ENCODE data around the gene MELTF. TPM values are rescaled to one million over a fixed set of nuclear protein-coding genes. Genes with fewer than 3 reads are reported as not detected.

The MELTF gene
- total RNA-seq, 1 experiment from 2014 or later = 0.07 TPM

DNA sequence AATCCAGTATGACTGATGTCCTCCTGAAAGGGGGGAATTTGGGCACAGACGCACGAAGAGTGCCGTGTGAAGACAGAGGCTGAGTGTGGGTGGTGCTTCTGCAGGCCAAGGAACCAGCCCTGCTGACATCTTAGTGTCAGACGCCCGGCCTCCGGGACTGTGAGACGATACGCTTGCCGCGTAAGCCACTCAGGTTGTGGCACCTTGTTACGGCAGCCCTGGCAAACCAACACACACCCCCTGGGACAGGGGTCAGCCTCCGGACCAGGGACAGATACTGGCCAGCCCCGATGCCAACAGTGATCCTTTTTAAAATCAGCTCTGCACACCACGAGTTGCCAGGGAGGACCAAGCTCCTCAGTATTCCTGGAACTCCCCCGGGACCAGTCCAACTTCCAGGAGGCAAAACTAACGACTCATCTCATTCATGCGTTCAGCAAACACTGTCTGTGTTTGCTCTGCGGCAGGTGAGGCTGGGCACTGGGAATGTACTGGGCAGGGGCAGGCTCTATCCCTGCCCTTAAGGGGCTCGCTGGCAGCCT lies 39.8 kb downstream of the MELTF start:
- no peak overlapping the region for H3K4me2 ChIP-seq (ENCODE audit: low read depth, low read length, poor library complexity, severe bottlenecking)
- no peak for DNase-seq
- H4K20me1 ChIP-seq (ENCODE audit: insufficient read depth, low read depth, low read length) = no peaks in the 10 kb centered on the region
- no peaks in the 10 kb centered on the region for H3K27me3 ChIP-seq (ENCODE audit: low read length)
- H2AFZ ChIP-seq (ENCODE audit: low read length) = no peak overlapping the region
- H3K4me3 ChIP-seq (ENCODE audit: low read length) = no peak overlapping the region
- H3K9me2 ChIP-seq (replicated peaks; ENCODE audit: insufficient read depth, low read length) = no peaks in the 10 kb centered on the region
- no peaks in the 10 kb centered on the region for H3K36me3 ChIP-seq (ENCODE audit: insufficient read depth, low read length)
- H3K9me3 ChIP-seq (ENCODE audit: low read length) = no peaks in the 10 kb centered on the region
- peaks cover 6% of the 10 kb centered on the region; the same call in 1 of the 2 replicates for H3K4me1 ChIP-seq (ENCODE audit: low read length)
- H3K9ac ChIP-seq (ENCODE audit: low read length) = no peak overlapping the region
- no peak overlapping the region for H3K27ac ChIP-seq (ENCODE audit: low read length)
- no peaks in the 10 kb centered on the region for H3K79me2 ChIP-seq (ENCODE audit: low read length)

DNA sequence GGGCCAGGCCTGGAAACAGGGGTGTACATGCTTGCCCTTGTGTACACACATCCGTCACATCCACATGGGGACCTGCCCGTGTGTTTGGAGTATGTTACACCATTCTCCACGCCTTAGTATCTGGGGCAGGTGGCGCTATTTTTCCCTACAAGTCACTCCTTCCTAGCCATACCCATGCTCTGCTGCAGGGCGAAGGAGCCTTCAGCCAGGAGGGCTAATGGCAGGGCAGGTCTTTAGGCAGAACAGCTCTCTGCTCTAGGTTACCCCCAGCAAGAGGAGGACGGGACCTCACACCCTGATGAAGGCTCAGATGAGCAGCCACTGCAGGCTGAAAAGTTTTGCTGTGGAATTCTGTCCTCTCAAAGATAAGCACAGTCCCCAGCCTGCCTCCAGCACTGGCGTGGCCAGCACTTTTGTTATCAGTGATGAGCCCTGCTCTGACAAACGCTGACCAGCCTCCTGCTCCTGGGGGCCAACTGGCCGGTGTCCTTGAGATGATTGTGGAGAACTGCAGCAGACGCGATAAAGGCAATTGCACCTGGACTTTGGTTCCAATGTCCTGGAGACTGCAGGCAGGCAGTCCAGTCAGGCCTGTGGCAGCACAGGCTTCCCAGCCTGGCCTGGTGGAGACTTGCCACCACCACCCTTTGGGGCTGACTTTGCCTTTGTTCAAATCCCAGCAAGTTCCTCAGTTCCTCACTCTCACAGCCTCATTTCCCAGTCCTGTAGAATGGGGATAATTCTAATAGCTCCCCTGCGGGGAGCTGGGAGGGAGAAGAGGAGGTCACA lies 41.2 kb downstream of the MELTF start:
- H3K27ac ChIP-seq (ENCODE audit: low read length) = no peak overlapping the region
- H4K20me1 ChIP-seq (ENCODE audit: insufficient read depth, low read depth, low read length) = no peaks in the 10 kb centered on the region
- H3K4me1 ChIP-seq (ENCODE audit: low read length) = peaks cover 6% of the 10 kb centered on the region; the same call in 1 of the 2 replicates
- no peaks in the 10 kb centered on the region for H3K27me3 ChIP-seq (ENCODE audit: low read length)
- peak; percentile 82 for DNase-seq
- H3K79me2 ChIP-seq (ENCODE audit: low read length) = no peaks in the 10 kb centered on the region
- no peak overlapping the region for H3K9ac ChIP-seq (ENCODE audit: low read length)
- H3K9me2 ChIP-seq (replicated peaks; ENCODE audit: insufficient read depth, low read length) = no peaks in the 10 kb centered on the region
- peaks cover 2% of the 10 kb centered on the region; the same call in 1 of the 2 replicates for H3K9me3 ChIP-seq (ENCODE audit: low read length)
- H2AFZ ChIP-seq (ENCODE audit: low read length) = no peak overlapping the region
- H3K36me3 ChIP-seq (ENCODE audit: insufficient read depth, low read length) = no peaks in the 10 kb centered on the region
- H3K4me3 ChIP-seq (ENCODE audit: low read length) = no peak overlapping the region
- H3K4me2 ChIP-seq (ENCODE audit: low read depth, low read length, poor library complexity, severe bottlenecking) = no peak overlapping the region

GRCh38 chr3:196987022-196987421 lies 42.6 kb downstream of the MELTF start:
- Histone ChIP-seq H3K27ac (ENCODE audit: low read length) (no peak overlapping the region), H3K9me2 (replicated peaks; ENCODE audit: insufficient read depth, low read length) (no peaks in the 10 kb centered on the region), H4K20me1 (ENCODE audit: insufficient read depth, low read depth, low read length) (no peaks in the 10 kb centered on the region), H3K4me2 (ENCODE audit: low read depth, low read length, poor library complexity, severe bottlenecking) (no peak overlapping the region), H2AFZ (ENCODE audit: low read length) (no peak overlapping the region), H3K9me3 (ENCODE audit: low read length) (peaks cover 6% of the 10 kb centered on the region; the same call in 1 of the 2 replicates), H3K79me2 (ENCODE audit: low read length) (no peaks in the 10 kb centered on the region), H3K36me3 (ENCODE audit: insufficient read depth, low read length) (no peaks in the 10 kb centered on the region), H3K27me3 (ENCODE audit: low read length) (no peaks in the 10 kb centered on the region), H3K4me1 (ENCODE audit: low read length) (peaks cover 6% of the 10 kb centered on the region; the same call in 1 of the 2 replicates), H3K4me3 (ENCODE audit: low read length) (no peak overlapping the region), H3K9ac (ENCODE audit: low read length) (no peak overlapping the region)
- DNase-seq = no peak

GRCh38 chr3:196985954-196986885 lies 43.4 kb downstream of the MELTF start:
- Histone ChIP-seq H4K20me1 (ENCODE audit: insufficient read depth, low read depth, low read length) (no peaks in the 10 kb centered on the region), H3K9me3 (ENCODE audit: low read length) (peaks cover 6% of the 10 kb centered on the region; the same call in 1 of the 2 replicates), H2AFZ (ENCODE audit: low read length) (no peak overlapping the region), H3K9me2 (replicated peaks; ENCODE audit: insufficient read depth, low read length) (no peaks in the 10 kb centered on the region), H3K36me3 (ENCODE audit: insufficient read depth, low read length) (no peaks in the 10 kb centered on the region), H3K79me2 (ENCODE audit: low read length) (no peaks in the 10 kb centered on the region), H3K4me3 (ENCODE audit: low read length) (no peak overlapping the region), H3K27me3 (ENCODE audit: low read length) (0 out of 2 replicates have a peak, but pooled peaks cover 4% of the 10 kb centered on the region), H3K4me2 (ENCODE audit: low read depth, low read length, poor library complexity, severe bottlenecking) (no peak overlapping the region), H3K27ac (ENCODE audit: low read length) (no peak overlapping the region), H3K9ac (ENCODE audit: low read length) (no peak overlapping the region), H3K4me1 (ENCODE audit: low read length) (peaks cover 6% of the 10 kb centered on the region; the same call in 1 of the 2 replicates)
- no peak for DNase-seq

DNA sequence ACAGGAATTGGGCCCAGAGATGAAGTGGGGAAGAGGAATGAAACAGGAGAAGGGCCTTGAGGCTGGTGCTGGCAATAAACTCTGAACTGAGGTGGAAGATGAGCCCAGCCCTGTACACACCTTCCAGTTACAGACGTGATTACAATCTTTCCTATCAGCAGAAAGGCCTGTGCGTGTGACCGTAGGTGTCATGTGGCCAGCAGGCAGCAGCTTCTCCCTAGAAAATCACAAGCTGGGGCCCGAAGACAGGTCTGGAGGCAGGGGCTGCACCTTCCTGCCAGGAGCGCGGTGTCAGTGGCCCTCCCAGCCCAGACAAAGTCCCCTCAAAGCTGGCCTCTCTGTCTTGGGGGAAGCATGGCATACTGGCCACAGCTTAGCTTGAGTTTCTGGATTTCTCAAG lies 44.3 kb downstream of the MELTF start:
- peaks cover 6% of the 10 kb centered on the region; the same call in 1 of the 2 replicates for H3K4me1 ChIP-seq (ENCODE audit: low read length)
- H3K27me3 ChIP-seq (ENCODE audit: low read length) = 0 out of 2 replicates have a peak, but pooled peaks cover 4% of the 10 kb centered on the region
- H3K36me3 ChIP-seq (ENCODE audit: insufficient read depth, low read length) = no peaks in the 10 kb centered on the region
- no peaks in the 10 kb centered on the region for H4K20me1 ChIP-seq (ENCODE audit: insufficient read depth, low read depth, low read length)
- no peaks in the 10 kb centered on the region for H3K79me2 ChIP-seq (ENCODE audit: low read length)
- no peak overlapping the region for H2AFZ ChIP-seq (ENCODE audit: low read length)
- no peak overlapping the region for H3K4me2 ChIP-seq (ENCODE audit: low read depth, low read length, poor library complexity, severe bottlenecking)
- H3K9me2 ChIP-seq (replicated peaks; ENCODE audit: insufficient read depth, low read length) = no peaks in the 10 kb centered on the region
- H3K9me3 ChIP-seq (ENCODE audit: low read length) = peaks cover 6% of the 10 kb centered on the region; the same call in 1 of the 2 replicates
- no peak overlapping the region for H3K9ac ChIP-seq (ENCODE audit: low read length)
- no peak for DNase-seq
- H3K4me3 ChIP-seq (ENCODE audit: low read length) = no peak overlapping the region
- H3K27ac ChIP-seq (ENCODE audit: low read length) = no peak overlapping the region

- Histone ChIP-seq H3K4me2 (ENCODE audit: low read depth, low read length, poor library complexity, severe bottlenecking) (no peak overlapping the region), H3K36me3 (ENCODE audit: insufficient read depth, low read length) (no peaks in the 10 kb centered on the region), H3K9ac (ENCODE audit: low read length) (no peak overlapping the region), H4K20me1 (ENCODE audit: insufficient read depth, low read depth, low read length) (no peaks in the 10 kb centered on the region), H3K9me3 (ENCODE audit: low read length) (peaks cover 6% of the 10 kb centered on the region; the same call in 1 of the 2 replicates), H3K4me1 (ENCODE audit: low read length) (peaks cover 10% of the 10 kb centered on the region; the same call in 1 of the 2 replicates), H3K9me2 (replicated peaks; ENCODE audit: insufficient read depth, low read length) (no peaks in the 10 kb centered on the region), H3K4me3 (ENCODE audit: low read length) (no peak overlapping the region), H3K27me3 (ENCODE audit: low read length) (0 out of 2 replicates have a peak, but pooled peaks cover 5% of the 10 kb centered on the region), H3K27ac (ENCODE audit: low read length) (no peak overlapping the region), H3K79me2 (ENCODE audit: low read length) (no peaks in the 10 kb centered on the region), H2AFZ (ENCODE audit: low read length) (no peak overlapping the region)
- DNase-seq = no peak
These were observed 46.4 kb downstream of the MELTF start for GRCh38 chr3:196983186-196983585.

- Histone ChIP-seq H4K20me1 (ENCODE audit: insufficient read depth, low read depth, low read length) (no peaks in the 10 kb centered on the region), H3K4me1 (ENCODE audit: low read length) (peaks cover 10% of the 10 kb centered on the region; the same call in 1 of the 2 replicates), H3K27ac (ENCODE audit: low read length) (no peak overlapping the region), H3K9ac (ENCODE audit: low read length) (no peak overlapping the region), H3K9me3 (ENCODE audit: low read length) (peaks cover 6% of the 10 kb centered on the region; the same call in 1 of the 2 replicates), H3K9me2 (replicated peaks; ENCODE audit: insufficient read depth, low read length) (no peaks in the 10 kb centered on the region), H3K4me3 (ENCODE audit: low read length) (no peak overlapping the region), H3K79me2 (ENCODE audit: low read length) (no peaks in the 10 kb centered on the region), H3K4me2 (ENCODE audit: low read depth, low read length, poor library complexity, severe bottlenecking) (no peak overlapping the region), H2AFZ (ENCODE audit: low read length) (no peak overlapping the region), H3K36me3 (ENCODE audit: insufficient read depth, low read length) (no peaks in the 10 kb centered on the region), H3K27me3 (ENCODE audit: low read length) (0 out of 2 replicates have a peak, but pooled peaks cover 8% of the 10 kb centered on the region)
- no peak for DNase-seq
These were observed 48.0 kb downstream of the MELTF start for GRCh38 chr3:196981657-196982056.
